D721Med (cell line): ENCODE measurements around the gene EVC.

Experiments
- DNase-seq: peaks from one replicate; pipeline ENCODE4 v3.0.0; 2011; ENCODE audit warnings: low spot score; ENCODE audit not compliant: insufficient read length
- FAIRE-seq: peaks from 2 replicates; lab custom pipeline; 2011; peaks lifted over from hg19 to GRCh38; lab: Jason Lieb, UNC
- CTCF ChIP-seq: IDR thresholded peaks from 2 replicates; pipeline ENCODE4 v1.5.1; 2012; ENCODE audit warnings: mild to moderate bottlenecking, control low read depth; ENCODE audit not compliant: insufficient read depth; ENCODE audit errors: missing control alignments

Gene EVC

GRCh38 chr4:5759236-5760075 lies 48.5 kb downstream of the EVC start:
- FAIRE-seq (no peak), DNase-seq (no peak)
- no peak for TF ChIP-seq CTCF

- DNase-seq (no peak), FAIRE-seq (no peak)
- TF ChIP-seq CTCF: no peak
These were observed 49.2 kb downstream of the EVC start for GRCh38 chr4:5760246-5760645.

GRCh38 chr4:5760936-5761480 lies 50.0 kb downstream of the EVC start:
- DNase-seq (no peak), FAIRE-seq (no peak)
- no peak for TF ChIP-seq CTCF

GRCh38 chr4:5770051-5770450 lies 59.0 kb downstream of the EVC start:
- no peak for FAIRE-seq
- no peak for TF ChIP-seq CTCF
- DNase-seq: no peak

- no peak for TF ChIP-seq CTCF
- no peak for DNase-seq
- no peak for FAIRE-seq
These were observed 61.7 kb downstream of the EVC start for GRCh38 chr4:5772528-5773270.

GRCh38 chr4:5773271-5773555 lies 62.2 kb downstream of the EVC start:
- TF ChIP-seq CTCF: no peak
- DNase-seq (no peak), FAIRE-seq (no peak)
